COLO668 (cell line): ENCODE measurements around the gene MZF1.

Experiments
- DNase-seq: peaks from one replicate; lab custom pipeline; 2025; ENCODE audit not compliant: unreplicated experiment; lab: John Stamatoyannopoulos, UW

Gene MZF1

DNA sequence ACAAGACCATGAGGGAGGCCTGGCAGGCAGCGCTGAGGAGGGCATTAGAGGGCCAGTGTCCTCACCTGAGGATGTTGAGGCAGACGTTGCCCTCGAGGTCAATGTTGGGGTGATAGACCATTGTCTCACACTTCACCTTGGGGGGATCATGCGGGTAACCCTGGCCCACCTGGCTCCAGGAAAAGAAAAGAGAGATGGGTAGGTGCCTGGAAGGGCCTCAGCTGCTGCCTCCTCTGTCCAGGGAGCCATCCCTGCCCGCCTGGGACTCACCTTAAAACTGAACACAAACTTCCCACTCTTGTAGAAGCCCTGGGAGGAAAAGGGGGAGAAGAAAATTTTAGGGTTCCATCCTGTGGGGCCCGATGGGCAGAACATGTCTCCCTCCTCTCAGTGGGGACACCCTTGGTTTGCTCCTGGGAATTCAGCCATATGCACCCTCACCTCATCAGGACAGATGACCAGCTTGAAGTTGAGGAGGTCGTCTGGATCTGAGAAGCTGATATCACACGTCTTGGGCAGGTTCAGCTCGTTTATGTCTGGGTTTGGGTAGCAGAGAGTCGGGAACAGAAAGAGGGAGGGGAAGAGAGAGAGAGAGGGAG lies 16.4 kb downstream of the MZF1 start:
- no peak for DNase-seq

DNA sequence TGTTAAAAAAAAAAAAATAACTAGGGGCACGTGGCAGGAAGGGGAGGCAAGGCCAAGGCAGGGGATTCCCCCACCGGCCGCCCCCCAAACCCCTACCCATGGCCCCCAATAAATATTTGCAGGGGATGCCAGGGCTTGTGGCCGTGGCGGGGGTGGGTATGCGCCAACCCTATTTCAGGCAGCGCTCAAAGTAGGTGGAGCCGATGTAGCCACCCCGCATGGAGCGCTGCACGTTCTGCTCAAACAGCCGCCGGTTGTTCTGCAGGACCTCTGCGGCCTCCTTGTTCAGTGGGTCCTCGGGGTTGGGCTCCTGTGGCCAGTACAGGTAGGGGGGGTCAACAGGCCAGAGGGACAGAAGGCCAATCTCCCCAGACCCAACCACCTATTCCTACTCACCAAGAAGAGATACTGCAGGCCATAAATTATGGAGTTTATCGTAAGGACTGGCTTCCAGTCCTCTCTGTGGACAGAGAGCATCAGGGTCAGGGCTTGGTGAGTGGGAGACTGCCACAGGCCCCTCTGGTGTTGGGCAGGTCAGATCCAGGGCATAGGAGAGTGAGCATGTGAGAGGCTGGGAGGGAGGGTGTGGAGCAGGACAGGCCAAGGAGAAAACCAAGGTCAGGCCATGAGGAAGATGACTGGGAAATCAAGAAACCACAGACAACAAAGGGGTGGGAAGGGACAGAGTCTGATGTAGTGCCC lies 17.1 kb downstream of the MZF1 start:
- no peak for DNase-seq

DNA sequence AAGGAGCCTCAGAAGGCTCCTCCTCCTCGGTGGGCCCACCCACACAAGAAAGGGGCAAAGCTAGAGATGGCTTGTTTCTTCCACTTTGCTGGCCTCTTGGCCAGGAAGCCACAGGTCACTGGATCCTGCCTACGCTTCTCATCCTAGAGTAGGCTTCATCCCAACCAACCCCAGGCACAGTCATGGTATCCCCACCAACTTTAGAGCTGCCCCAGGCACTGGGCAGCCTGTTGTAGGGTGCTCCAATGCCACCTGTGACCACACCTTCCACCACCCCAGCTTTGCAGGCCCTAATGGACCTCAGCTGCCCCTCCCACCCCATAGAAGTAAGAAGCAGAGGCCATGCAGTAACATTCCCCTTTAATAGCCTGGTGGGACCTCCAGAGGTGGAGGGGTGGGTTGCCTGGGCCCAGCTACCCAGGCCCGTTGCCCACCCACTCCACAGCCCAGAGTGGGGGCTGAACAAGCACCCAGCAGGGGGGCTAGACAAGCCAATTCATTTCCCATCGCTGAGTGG lies 17.7 kb downstream of the MZF1 start:
- no peak for DNase-seq

DNA sequence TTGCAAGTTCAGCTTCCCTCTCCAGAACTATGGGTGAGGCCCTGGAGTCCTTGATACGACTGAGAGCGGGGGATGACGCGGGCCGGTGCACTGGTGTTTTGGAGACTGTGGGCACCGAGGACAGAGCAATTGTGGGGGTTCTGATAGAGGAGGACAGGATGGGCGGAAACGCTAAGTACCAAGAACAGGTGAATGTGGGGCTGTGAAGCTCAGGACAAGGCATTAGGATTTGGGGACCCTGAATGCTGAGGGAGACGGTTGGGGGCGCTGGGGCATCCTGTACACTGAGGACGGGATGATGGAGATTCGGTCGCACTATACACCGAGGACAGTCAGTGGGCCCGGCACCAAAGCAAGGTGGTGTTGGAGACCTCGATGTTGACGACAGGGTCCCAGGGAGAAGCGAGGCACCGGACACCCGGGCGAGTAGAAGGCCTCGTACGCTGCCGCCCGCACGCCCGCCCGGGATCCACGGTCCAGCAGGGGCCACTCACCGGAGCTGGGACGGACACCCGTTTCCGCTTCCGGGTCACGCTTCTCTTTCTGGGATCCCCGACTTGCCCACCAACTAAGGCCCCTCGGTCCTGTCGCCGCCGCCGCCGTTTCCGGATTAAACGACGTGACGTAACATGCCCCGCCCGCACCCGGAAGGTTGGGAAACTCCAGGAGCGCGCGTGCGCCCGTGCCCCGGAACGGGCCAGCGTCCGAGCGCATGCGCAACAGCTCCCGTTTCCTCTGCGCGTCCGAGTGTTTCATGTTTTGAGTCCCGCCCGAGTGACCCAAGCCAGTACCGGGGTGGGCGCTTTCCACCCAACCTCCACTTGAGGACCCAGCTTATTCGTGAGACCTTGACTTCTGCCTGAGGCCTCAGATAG lies 18.4 kb downstream of the MZF1 start, which contains the start of gene CHMP2A:
Gene CHMP2A, minus strand, starts transcription at position 612 of the 875 bp plus-strand sequence. CDS start 893 bp downstream, outside the sequence.
- no peak for DNase-seq

DNA sequence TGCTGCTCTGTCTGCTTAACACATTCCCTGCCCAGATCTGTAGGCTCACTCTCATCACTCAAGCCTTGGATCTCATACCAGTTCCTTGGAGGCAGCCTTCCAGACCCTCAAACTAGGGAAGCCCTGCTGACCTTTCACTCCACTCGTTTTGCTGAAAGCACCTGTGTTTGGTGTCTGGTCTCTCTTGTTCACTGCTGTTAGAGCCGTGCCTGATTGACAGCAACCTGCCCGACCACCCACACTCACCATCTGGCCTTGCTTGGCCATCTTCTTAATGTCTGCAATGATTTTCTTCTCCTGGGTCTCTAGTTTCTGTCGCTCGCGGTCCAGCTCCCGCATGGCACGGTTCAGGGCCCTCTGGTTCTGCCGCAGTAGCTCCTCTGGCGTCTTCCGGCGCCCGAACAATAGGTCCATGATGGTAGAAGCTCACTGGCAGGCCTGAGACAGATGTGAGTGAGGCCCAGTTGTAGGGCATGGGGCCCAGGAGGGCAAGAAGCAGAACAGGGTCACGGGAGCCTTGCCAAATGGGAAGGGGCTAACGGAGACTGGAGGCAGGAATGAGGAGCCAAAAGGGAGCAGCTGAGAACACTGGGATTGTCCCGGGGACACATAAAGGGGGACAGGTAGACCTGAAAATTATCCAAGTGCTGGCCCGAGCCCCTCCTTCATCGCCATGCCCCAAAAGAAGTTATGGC lies 19.2 kb downstream of the MZF1 start:
- no peak for DNase-seq

DNA sequence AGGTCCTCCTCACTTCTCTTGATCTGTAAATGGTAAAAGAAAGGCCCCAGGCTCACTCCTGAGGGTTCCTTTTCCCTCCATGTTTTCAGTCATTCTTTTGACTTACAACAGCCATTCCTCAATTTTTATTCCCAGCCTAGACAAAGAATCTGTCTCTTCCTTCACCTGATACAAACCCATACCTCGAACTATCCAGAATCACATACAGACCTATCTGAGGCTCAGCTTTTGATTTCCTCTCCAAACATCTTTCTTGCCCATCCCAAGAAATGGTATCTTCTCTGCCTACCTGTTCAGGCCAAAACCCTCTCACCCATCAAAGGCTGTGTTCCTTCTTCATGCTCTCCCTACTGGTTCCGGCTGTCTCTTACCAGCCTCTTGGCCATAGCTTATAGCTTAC lies 20.5 kb downstream of the MZF1 start:
- DNase-seq: no peak

DNA sequence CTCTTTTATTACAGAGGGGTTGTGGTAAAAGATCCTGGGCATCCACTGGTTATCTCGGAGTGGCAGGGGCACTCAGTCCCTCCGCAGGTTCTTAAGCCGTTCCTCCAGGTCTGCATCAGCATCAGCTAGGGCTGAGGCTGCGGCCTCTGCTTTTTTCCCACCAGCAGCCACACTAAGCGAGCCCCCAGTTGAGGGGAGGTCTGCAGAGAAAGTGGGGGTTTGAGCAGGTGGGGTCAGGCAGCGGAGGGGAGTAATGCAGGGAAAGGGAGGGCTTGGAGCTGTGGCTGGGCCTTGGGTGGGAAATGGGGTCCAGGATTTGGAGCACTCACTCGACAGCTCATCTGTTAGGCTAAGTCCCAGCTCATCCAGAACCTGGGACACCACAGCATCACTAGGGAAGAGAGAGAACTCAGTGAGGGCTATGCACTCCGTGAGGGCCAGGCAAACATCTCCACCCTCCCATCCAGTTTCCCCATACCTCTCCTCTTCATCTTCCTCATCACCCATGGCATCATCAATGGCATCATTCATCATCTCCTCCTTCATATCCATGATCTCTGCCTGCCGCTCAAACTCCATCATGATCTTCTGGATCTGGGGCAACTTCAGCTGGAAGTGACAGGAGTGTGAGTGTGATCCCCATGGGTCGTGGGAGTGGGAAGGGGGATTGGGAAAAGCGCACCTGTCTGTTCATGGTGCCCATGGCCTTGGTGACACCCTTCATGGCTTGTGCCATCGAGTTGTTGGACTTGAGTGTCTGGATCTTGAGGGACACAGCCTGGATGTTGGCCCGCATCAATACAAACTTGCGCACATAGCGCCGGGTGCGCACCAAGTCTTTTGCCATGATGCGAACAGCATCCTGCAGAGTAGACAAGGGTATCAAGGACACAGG lies 21.3 kb downstream of the MZF1 start:
- DNase-seq: no peak

- no peak for DNase-seq
Observed at GRCh38 chr19:58551123-58551497, 22.0 kb downstream of the MZF1 start.

GRCh38 chr19:58550362-58551122 lies 22.6 kb downstream of the MZF1 start:
- DNase-seq: no peak

GRCh38 chr19:58549664-58550361 lies 23.3 kb downstream of the MZF1 start:
- no peak for DNase-seq

DNA sequence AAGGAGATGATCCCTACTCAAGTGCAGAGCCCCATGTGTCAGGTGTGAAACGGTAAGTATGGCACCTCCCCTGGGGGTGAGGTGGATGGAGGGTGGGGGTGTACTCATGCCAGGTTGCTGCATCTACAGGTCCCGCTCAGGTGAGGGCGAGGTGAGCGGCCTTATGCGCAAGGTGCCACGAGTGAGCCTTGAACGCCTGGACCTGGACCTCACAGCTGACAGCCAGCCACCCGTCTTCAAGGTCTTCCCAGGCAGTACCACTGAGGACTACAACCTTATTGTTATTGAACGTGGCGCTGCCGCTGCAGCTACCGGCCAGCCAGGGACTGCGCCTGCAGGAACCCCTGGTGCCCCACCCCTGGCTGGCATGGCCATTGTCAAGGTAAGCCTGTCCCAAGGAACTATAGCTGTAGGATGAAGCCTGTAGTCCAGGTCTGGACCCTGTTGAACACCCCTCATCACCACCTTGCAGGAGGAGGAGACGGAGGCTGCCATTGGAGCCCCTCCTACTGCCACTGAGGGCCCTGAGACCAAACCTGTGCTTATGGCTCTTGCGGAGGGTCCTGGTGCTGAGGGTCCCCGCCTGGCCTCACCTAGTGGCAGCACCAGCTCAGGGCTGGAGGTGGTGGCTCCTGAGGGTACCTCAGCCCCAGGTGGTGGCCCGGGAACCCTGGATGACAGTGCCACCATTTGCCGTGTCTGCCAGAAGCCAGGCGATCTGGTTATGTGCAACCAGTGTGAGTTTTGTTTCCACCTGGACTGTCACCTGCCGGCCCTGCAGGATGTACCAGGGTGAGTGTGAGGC lies 24.1 kb downstream of the MZF1 start:
- DNase-seq: no peak

GRCh38 chr19:58547323-58548312 lies 25.5 kb downstream of the MZF1 start:
- no peak for DNase-seq

- no peak for DNase-seq
Observed at GRCh38 chr19:58546019-58546530, 27.1 kb downstream of the MZF1 start.

GRCh38 chr19:58545286-58546018 lies 27.7 kb downstream of the MZF1 start:
- DNase-seq: no peak

GRCh38 chr19:58544591-58545285 lies 28.4 kb downstream of the MZF1 start:
- DNase-seq: no peak
